ENCODE data around the gene NIPA2. TPM values are rescaled to one million over a fixed set of nuclear protein-coding genes. Genes with fewer than 3 reads are reported as not detected.

Gene NIPA2
- polyA plus RNA-seq, 1 experiment = 64.6 TPM

GRCh38 chr15:22868928-22869327 is 30.5 kb downstream of the NIPA2 start:
- Histone ChIP-seq H3K27ac (ENCODE audit: low read depth, low read length) (no peak overlapping the region), H3K4me3 (ENCODE audit: low read depth, low read length) (no peak overlapping the region)
- POLR2A ChIA-PET = no interaction called here

DNA sequence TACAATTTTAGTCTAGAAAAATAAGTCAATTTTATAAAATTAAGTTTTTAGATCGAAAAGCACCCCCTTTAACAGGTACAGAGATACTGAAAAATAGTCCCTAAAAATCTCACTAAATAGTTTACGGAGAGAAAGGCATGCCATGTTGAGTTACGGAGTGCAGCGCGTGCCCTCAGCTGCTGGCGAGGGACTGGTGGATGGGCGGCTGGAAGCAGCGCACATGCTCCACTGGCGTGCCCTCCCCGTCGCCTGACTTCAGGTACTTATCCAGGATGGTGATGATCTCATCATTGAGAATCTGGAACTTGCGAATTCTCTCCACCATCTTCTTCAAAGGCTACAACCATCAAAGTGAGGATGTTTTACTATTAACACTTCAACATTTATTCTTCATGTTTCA is 31.4 kb downstream of the NIPA2 start:
- H3K9me3 ChIP-seq (ENCODE audit: control insufficient read depth, insufficient read depth, low read length) = no peaks in the 10 kb centered on the region; the same call in 1 of the 2 replicates
- POLR2A ChIA-PET = no interaction called here

More at GRCh38 chr15:22868928-22869327, 30.5 kb downstream of the NIPA2 start:
- no peaks in the 10 kb centered on the region for H3K27me3 ChIP-seq (ENCODE audit: control insufficient read depth, insufficient read depth, low read length)
- no peaks in the 10 kb centered on the region; the same call in 1 of the 2 replicates for H3K9me3 ChIP-seq (ENCODE audit: control insufficient read depth, insufficient read depth, low read length)
- TF ChIP-seq, protein P1, sequence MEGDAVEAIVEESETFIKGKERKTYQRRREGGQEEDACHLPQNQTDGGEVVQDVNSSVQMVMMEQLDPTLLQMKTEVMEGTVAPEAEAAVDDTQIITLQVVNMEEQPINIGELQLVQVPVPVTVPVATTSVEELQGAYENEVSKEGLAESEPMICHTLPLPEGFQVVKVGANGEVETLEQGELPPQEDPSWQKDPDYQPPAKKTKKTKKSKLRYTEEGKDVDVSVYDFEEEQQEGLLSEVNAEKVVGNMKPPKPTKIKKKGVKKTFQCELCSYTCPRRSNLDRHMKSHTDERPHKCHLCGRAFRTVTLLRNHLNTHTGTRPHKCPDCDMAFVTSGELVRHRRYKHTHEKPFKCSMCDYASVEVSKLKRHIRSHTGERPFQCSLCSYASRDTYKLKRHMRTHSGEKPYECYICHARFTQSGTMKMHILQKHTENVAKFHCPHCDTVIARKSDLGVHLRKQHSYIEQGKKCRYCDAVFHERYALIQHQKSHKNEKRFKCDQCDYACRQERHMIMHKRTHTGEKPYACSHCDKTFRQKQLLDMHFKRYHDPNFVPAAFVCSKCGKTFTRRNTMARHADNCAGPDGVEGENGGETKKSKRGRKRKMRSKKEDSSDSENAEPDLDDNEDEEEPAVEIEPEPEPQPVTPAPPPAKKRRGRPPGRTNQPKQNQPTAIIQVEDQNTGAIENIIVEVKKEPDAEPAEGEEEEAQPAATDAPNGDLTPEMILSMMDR (IDR thresholded peaks at IDR 0.05; ENCODE audit: low read depth, low read length) = no peak
- no peak for DNase-seq (ENCODE audit: low read depth, low spot score)
- CTCF ChIA-PET = no interaction called here

DNA sequence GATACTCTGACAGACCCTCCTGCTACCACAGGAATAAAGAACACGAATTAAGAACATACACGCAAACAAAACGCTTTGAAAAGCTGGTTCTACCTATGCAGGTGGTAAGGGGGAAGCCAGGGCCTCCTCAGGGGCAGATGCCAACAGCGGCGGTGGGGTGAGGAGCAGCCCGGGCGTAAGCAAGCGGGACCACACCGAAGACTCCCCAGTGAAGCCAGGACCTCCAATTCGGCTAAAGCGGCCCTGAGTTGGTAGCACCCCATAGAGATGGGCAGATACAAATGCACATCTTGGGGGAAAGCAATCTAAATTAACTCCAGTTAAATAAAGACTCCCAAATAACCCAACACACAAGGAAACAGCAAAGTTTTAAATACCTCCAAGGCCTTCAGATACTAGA is 32.4 kb downstream of the NIPA2 start:
- Histone ChIP-seq H3K4me3 (ENCODE audit: low read depth, low read length) (no peak overlapping the region), H3K27me3 (ENCODE audit: control insufficient read depth, insufficient read depth, low read length) (no peaks in the 10 kb centered on the region), H3K27ac (ENCODE audit: low read depth, low read length) (no peak overlapping the region), H3K9me3 (ENCODE audit: control insufficient read depth, insufficient read depth, low read length) (no peaks in the 10 kb centered on the region; the same call in 1 of the 2 replicates)
- TF ChIP-seq, protein P1 (IDR thresholded peaks at IDR 0.05; ENCODE audit: low read depth, low read length) = no peak
- ChIA-PET POLR2A (no interaction called here), CTCF (no interaction called here)
- DNase-seq (ENCODE audit: low read depth, low spot score) = no peak

More for the DNA sequence above, 31.4 kb downstream of the NIPA2 start:
- CTCF ChIA-PET = no interaction called here
- Histone ChIP-seq H3K27ac (ENCODE audit: low read depth, low read length) (no peak overlapping the region), H3K27me3 (ENCODE audit: control insufficient read depth, insufficient read depth, low read length) (no peaks in the 10 kb centered on the region), H3K4me3 (ENCODE audit: low read depth, low read length) (no peak overlapping the region)
- TF ChIP-seq, protein P1 (IDR thresholded peaks at IDR 0.05; ENCODE audit: low read depth, low read length) = no peak
- DNase-seq (ENCODE audit: low read depth, low spot score) = no peak

- H3K9me3 ChIP-seq (ENCODE audit: control insufficient read depth, insufficient read depth, low read length) = no peaks in the 10 kb centered on the region; the same call in 1 of the 2 replicates
- DNase-seq (ENCODE audit: low read depth, low spot score) = no peak
- ChIA-PET POLR2A (no interaction called here), CTCF (no interaction called here)
- TF ChIP-seq, protein P1 (IDR thresholded peaks at IDR 0.05; ENCODE audit: low read depth, low read length) = no peak
- no peak overlapping the region for H3K4me3 ChIP-seq (ENCODE audit: low read depth, low read length)
- no peaks in the 10 kb centered on the region for H3K27me3 ChIP-seq (ENCODE audit: control insufficient read depth, insufficient read depth, low read length)
- H3K27ac ChIP-seq (ENCODE audit: low read depth, low read length) = no peak overlapping the region
Measured at GRCh38 chr15:22871481-22872086, 33.1 kb downstream of the NIPA2 start.

- CTCF ChIA-PET = no interaction called here
- TF ChIP-seq, protein P1 (IDR thresholded peaks at IDR 0.05; ENCODE audit: low read depth, low read length) = no peak
Measured at GRCh38 chr15:22872936-22873701, 34.7 kb downstream of the NIPA2 start.

More at GRCh38 chr15:22872936-22873701, 34.7 kb downstream of the NIPA2 start:
- Histone ChIP-seq H3K27me3 (ENCODE audit: control insufficient read depth, insufficient read depth, low read length) (no peaks in the 10 kb centered on the region), H3K27ac (ENCODE audit: low read depth, low read length) (no peak overlapping the region), H3K4me3 (ENCODE audit: low read depth, low read length) (no peak overlapping the region), H3K9me3 (ENCODE audit: control insufficient read depth, insufficient read depth, low read length) (peaks cover 9% of the 10 kb centered on the region)
- POLR2A ChIA-PET = no interaction called here
- peak; percentile 42 for DNase-seq (ENCODE audit: low read depth, low spot score)

Measured in AG04450 (cell line).